GM18505 (cell line): ENCODE data around the gene CSKMT.
A peak's percentile ranks its signal among the peaks of the same experiment; 100 is the strongest.
"Not testable (repeated sequence)": the region's sequence is repeated elsewhere in the genome, so short reads cannot be mapped to it uniquely, and the experiment has no call there.

ENCODE experiments used
- ATAC-seq: cut with Tn5 transposase; IDR thresholded peaks from one replicate; pipeline ENCODE4 v1.9.1; 2021; ENCODE audit not compliant: unreplicated experiment
- POLR2A ChIP-seq: IDR thresholded peaks from 4 replicates; pipeline ENCODE4 v1.6.1; 2011; ENCODE audit warnings: borderline replicate concordance; ENCODE audit not compliant: insufficient read depth, insufficient read length; ENCODE audit errors: extremely low read depth

Gene CSKMT

DNA sequence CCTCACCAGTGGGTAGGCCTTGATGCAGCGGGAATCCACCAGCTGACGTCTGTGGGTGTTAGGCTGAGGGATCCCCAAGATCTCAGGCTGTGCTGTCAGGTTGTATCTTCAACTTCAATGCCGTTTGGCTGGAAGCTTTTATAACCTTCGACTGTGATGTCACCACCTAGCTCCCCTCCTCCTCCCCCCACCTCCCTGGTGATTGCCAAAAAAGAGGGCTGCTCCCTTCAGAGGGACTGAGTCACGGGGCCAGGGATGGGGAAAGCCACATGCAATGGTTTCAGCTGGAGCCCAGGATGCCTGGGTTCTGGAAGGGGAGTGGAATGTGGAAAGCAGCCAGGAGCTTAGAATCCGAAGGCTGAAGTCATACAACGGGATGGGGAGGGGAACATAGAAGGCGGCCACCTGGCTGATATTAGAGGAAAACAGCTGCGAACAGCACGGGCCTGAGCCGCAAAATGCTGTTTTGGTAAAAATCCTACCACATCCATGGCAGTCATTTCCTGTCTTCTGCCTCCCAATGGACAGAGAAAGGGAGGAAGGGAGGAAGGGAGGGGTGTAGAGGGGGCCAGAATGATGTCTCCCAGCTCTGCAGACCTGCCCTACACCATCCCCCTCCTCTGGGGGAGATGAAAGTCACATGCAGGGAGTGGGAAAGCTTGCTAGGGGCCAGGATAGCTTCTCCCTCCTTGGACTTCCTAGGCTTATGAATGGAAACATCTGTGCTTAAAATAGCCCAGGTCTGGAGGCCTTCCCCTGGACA, 24.5 kb downstream of the CSKMT start, which contains the start of gene LRRN4CL:
Gene LRRN4CL (minus strand): TSS at position 110 of the 763 bp plus-strand sequence. CDS start 1,022 bp downstream, outside the sequence.
- TF ChIP-seq POLR2A = no peak

DNA sequence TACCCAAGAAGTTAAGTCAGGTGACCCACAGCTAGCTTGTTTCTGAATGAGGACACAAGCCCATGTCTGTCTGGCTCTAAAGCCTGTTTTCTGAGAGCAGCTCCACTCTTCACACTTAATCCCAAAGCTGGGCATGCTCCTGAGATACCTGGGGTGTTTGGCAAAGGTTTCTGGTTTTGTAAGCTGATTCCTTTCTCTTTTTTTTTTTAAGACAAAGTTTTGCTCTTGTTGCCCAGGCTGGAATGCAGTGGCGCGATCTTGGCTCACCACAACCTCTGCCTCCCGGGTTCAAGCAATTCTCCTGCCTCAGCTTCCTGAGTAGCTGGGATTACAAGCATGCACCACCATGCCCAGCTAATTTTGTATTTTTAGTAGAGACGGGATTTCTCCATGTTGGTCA, 28.5 kb downstream of the CSKMT start:
- not testable (repeated sequence) for ATAC-seq

More for the DNA sequence above, 24.5 kb downstream of the CSKMT start, which contains the start of gene LRRN4CL:
- no peak for ATAC-seq

DNA sequence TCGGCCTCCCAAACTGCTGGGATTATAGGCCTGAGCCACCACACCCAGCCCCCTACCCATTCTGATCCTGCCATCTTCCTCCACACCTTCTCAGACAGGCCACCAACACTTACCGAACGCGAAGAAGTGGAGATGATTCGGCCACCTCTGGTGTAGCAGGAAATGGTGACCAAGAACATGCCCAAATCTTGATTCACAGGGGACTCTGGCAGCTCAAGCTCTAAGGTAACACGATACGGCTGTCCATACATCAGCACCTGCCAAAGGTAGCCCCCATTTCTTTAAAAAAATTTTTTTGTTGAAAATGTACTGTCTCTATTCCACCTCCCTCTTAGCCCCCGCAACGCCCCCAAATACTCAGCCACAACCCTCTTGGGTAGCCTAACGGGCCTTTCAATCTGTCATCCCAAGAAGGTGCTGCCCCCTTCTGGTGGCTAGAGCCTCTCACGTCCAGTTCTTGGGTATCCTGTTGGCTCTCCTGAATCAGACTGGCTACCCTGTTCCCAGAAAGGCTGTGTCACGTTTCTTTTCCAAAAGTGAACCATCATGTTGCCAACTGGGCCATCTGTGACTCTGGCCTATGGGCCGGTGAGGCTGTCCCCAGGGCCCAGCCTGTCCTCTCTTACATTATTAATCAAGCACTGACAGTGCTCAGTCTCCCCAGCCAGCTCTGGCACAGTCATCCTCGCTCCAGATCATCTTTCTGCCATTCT, 29.5 kb downstream of the CSKMT start:
- TF ChIP-seq POLR2A = no peak
- no peak for ATAC-seq

DNA sequence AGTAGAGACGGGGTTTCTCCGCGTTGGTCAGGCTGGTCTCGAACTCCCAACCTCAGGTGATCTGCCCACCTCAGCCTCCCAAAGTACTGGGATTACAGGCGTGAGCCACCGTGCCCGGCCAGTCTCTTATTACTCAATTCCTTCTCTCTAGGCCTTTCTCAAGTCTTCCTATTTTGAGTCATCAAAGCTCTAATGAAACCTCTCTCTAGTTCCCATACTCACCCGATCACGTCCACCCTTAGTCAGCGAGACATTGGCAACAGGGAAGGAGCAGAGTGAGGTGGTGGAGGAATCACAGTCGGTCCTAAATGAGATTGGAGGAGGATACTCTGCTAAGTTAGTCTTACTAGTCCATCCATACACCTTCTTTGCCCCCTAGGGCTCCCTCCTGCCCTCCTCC, 37.1 kb downstream of the CSKMT start:
- ATAC-seq = no peak
- TF ChIP-seq POLR2A = no peak

DNA sequence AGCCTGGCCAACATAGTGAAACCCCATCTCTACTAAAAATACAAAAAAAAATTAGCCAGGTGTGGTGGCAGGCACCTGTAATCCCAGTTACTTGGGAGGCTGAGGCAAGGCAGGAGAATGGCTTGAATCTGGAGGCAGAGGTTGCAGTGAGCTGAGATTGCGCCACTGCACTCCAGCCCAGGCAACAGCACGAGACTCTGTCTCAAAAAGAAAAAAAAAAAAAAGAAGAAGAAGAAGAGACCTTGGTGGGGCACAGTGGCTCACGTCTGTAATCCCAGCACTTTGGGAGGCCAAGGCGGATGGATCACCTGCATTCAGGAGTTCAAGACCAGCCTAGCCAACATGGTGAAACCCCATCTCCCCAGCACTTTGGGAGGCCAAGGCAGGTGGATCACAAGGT, 38.8 kb downstream of the CSKMT start:
- not testable (repeated sequence) for ATAC-seq

DNA sequence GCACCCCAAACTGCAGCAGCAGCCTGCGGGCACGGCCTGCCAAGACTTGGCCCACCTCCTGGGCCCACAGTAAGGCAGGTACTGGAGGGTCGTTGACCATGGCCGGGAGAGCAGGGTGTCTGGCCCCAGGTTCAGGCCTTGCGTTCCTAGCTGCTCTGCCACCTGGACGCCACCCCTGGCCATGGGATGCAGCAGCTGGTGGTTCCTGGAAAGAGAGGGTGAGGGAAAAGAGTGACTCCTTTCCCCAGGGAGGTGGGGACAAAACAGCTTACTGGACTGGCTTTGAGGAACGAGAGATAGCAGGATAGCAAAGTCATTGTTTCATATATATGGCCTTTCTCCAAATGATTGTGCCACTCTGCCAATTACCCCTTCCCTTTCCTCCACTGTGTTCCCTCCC, 40.3 kb downstream of the CSKMT start:
- no peak for TF ChIP-seq POLR2A
- ATAC-seq = no peak

DNA sequence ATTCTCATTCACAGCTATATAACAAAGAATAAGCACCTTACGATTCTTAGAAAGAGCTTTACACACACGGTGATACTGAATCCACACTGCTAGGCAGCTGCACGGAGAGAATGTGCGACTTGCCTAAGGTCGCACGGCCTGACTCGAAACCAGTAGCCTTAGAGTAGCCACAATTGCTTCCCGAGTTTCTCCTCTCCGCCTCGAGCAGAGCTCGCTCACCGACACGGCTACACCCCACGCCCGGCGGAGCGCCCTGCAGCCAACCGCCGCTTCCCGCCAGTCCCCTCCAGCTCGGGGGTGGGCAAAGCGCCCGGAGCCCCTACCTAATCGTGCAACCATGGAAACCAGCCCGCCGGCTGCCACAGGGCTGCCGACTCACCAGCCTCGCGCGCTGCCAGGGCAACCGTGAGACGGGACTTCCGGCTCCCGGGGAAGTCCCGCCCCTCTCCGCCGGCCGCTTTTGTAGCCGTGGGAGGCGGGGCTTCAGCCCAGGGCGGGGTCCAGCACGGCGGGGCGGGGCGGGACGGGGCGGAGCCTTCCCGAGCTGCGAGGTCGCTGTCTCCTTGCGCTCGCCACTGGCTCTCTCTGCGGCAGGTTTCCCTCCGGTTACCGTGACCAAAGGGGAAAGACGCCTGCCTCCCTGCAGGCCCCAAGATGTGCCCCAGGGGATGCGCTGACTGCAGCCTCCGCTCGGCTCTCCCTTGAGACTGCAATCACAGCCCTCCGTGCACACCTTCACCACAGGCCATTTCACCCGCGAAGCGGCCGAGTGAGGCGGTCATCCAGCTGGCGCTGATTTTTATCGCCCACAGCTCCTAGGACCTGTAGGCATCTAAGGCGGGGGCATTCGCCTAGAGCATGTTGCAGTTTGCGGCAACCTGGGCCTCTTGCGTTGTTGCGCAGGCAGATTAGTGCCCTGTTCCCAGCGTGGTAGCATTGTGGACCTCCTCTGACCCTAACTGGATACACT, 41.1 kb downstream of the CSKMT start:
- peak; percentile 59 for TF ChIP-seq POLR2A

DNA sequence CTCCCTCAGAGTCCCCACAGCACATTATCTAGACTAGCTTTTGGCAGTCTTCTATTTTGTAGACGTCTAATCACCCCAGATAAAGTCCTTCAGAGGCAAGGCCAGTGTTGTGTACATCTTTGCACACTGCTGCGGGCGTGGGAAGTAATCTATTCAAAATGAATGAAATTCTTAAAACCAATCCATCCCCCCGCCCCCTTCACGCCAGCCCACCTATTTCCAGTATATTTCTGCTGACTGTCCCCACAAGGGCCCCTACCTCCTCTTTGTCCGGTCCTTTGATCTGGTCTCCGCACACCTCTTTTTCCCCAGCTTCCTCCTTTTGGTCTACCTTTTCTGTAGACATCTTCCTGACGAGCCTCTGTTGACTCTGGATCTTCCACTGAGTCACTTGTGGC, 41.7 kb downstream of the CSKMT start:
- no peak for ATAC-seq
- TF ChIP-seq POLR2A = no peak

More for the DNA sequence above, 41.1 kb downstream of the CSKMT start:
- peak; percentile 61 for ATAC-seq

DNA sequence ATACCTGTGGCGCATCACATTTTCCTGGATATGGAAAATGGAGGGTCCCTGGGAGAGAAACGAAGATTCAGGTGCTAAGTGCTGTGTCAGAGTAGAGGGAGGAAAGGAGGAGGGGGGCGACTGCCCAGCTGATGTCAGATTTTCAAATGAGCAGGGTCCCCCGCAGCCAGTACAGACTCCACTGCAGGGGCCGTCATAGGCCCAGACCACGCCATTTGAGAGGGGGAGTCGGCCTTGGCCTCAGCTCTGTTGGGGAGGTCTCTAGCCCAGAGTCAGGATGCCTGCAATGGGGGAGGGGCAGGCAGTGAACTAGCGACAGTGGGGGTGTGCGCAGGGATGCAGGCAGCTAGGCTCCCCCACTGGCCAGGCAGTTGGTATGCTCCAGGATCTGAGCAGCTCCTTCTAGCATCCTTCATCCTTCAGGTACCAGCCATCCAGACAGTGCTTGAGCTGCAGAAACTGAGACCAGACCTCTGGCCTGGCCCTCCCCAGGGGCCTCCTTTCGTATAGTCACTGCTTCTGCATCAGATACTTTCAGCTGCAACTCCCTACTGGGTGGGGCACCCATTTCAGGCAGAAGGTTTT, 42.3 kb downstream of the CSKMT start, which contains the start of the genes BSCL2 and GNG3:
Gene BSCL2 (minus strand): TSS at position 148 of the 585 bp plus-strand sequence. CDS start 229 bp downstream, outside the sequence.
Gene GNG3 (plus strand): TSS at position 400 of the 585 bp plus-strand sequence. CDS start 620 bp downstream, outside the sequence.
- ATAC-seq = no peak

DNA sequence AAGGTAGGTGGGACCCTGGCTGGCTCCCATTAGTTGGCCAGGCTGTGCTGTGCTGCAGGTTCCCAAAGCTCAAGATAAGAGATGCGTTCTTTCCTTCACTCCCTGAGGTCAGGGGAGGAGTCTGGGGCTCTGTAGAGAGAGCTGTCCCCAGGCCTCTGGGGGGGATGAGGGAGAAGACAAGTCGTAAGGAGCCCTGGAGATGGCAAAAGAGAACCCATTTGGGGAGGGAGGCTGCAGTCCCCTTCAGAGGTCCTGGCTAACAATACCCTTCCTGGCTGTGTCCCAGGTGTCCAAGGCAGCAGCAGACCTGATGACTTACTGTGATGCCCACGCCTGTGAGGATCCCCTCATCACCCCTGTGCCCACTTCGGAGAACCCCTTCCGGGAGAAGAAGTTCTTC, 43.3 kb downstream of the CSKMT start:
- TF ChIP-seq POLR2A = no peak
- no peak for ATAC-seq

More for the DNA sequence above, 42.3 kb downstream of the CSKMT start, which contains the start of the genes BSCL2 and GNG3:
- no peak for TF ChIP-seq POLR2A

DNA sequence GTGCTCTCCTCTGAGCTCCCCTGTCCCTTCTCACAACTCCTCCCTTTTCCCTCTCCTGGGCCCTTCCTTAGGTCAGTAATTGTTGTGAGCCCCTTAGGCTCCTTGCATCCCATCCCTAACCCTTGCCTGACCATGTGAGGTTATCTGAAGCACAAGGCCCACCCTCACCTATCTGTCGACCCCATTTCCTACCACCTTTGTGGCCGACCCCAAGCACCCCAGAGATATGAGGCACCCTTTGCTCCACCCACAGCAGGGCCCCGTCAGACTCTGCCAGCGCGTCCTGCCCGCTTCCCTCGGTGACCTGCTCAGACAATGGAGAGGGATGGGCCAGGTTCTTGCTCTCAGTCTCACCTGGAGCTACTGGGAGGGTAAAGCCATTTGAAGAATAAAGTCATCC, 43.7 kb downstream of the CSKMT start:
- no peak for ATAC-seq
- TF ChIP-seq POLR2A = no peak

DNA sequence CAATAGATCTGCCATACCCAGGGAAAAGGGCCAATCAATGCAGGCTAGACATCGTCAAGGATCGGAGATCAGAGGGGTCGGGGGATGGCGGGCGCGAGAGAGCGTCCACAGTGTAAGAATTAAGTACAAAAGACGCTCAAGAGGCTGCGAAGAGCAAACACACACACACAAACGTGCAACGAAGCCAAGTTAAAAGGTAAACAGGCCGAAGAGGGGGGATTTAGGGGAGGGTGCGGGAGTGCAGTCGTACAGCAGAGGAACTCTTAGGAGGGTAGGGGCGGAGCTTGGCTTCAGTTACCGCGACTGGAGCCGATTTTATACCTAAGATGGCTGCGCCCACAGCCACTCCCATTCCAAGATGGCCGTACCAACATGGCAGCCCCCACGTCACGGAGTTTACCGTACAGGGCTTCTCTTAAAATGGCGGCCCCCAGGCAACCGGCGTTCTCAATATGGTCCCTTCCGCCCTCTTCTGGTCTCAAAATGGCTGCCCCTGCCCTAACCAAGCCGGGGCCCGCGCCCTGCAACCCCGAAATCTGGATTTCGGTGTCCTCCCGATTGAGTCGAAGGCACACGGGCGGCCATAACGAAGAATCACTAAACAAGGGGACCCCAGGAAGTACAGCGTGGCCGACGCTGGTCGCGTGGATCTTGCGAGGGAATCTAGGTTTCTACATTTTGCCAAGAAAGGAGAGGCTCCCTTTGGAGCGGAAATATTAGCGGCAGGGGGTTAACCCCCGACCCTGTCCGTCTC, 44.3 kb downstream of the CSKMT start:
- ATAC-seq = peak; percentile 51

More for the DNA sequence above, 44.3 kb downstream of the CSKMT start:
- peak; percentile 73 for TF ChIP-seq POLR2A
